ENCODE measurements around the gene GDAP2. TPM values are rescaled to one million over a fixed set of nuclear protein-coding genes. Genes with fewer than 3 reads are reported as not detected.

Gene GDAP2
- total and polyA plus RNA-seq, 4 donors = 3.0 to 16.8 (median 9.1) TPM

DNA sequence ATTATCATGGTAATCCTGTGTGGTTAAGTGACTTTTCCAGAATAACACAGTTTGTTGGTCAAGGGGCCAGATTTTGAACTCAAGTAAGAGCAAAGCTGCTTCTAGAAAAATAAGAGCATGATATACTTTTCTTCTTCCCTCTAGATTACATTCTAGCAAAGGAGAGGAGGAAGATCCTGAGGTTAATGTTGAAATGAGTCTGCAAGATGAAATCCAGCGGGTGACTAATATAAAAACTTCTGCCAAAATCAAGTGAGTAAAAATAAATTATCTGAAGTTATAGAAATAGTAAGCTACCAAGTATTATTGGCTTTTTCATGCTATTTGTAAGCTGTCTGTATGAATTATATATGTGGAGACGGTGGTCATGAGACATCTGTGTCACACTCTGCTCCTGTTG lies 12.9 kb upstream of the GDAP2 start:
- WGBS = over 99% methylated on average over 2 of the region's 2 CpGs

More for the DNA sequence above, 12.9 kb upstream of the GDAP2 start:
- H3K27ac ChIP-seq (ENCODE audit: low read depth in 1 of 2, low read length in 2 of 2) = no peak overlapping the region
- no peaks in the 10 kb centered on the region for H3K27me3 ChIP-seq (ENCODE audit: control insufficient read depth in 4 of 4, insufficient read depth in 4 of 4, low read length in 3 of 4)
- no peaks in the 10 kb centered on the region for H3K4me1 ChIP-seq (ENCODE audit: control insufficient read depth in 4 of 4, insufficient read depth in 4 of 4, low read length in 3 of 4)
- H3K4me3 ChIP-seq (ENCODE audit: low read depth in 1 of 3, low read length in 3 of 3) = no peak overlapping the region
- H3K36me3 ChIP-seq (ENCODE audit: control insufficient read depth in 4 of 4, insufficient read depth in 3 of 4, low read depth in 1 of 4, low read length in 3 of 4) = peaks cover 21 to 91% (median 75%) of the 10 kb centered on the region in 4 donors
- DNase-seq (ENCODE audit: low spot score) = no peak
- H3K9me3 ChIP-seq (ENCODE audit: control insufficient read depth in 4 of 4, low read length in 3 of 4) = no peaks in the 10 kb centered on the region
- no peak overlapping the region for H3K9ac ChIP-seq (ENCODE audit: low read depth in 1 of 2, low read length in 2 of 2)
- TF ChIP-seq CTCF (IDR thresholded peaks at IDR 0.05; ENCODE audit: low read depth, low read length, missing input control) (no peak), YY1 (IDR thresholded peaks at IDR 0.05) (no peak), REST (IDR thresholded peaks at IDR 0.05) (no peak), FOXA2 (IDR thresholded peaks at IDR 0.05) (no peak), EGR1 (IDR thresholded peaks at IDR 0.05; ENCODE audit: low read depth in 2 of 2) (no peak), JUND (IDR thresholded peaks at IDR 0.05) (no peak), NR2F2 (IDR thresholded peaks at IDR 0.05) (no peak), SP1 (IDR thresholded peaks at IDR 0.05) (no peak), RAD21 (IDR thresholded peaks at IDR 0.05) (no peak), HNF4G (IDR thresholded peaks at IDR 0.05) (no peak), FOXA1 (IDR thresholded peaks at IDR 0.05) (no peak), MAX (IDR thresholded peaks at IDR 0.05) (no peak), RXRA (IDR thresholded peaks at IDR 0.05) (no peak), TAF1 (conservative IDR thresholded peaks at IDR 0.05) (no peak), GABPA (IDR thresholded peaks at IDR 0.05 in 1 of 2, conservative IDR thresholded peaks at IDR 0.05 in 1 of 2) (no peak), HNF4A (conservative IDR thresholded peaks at IDR 0.05) (no peak)
- TF ChIP-seq, protein P1, sequence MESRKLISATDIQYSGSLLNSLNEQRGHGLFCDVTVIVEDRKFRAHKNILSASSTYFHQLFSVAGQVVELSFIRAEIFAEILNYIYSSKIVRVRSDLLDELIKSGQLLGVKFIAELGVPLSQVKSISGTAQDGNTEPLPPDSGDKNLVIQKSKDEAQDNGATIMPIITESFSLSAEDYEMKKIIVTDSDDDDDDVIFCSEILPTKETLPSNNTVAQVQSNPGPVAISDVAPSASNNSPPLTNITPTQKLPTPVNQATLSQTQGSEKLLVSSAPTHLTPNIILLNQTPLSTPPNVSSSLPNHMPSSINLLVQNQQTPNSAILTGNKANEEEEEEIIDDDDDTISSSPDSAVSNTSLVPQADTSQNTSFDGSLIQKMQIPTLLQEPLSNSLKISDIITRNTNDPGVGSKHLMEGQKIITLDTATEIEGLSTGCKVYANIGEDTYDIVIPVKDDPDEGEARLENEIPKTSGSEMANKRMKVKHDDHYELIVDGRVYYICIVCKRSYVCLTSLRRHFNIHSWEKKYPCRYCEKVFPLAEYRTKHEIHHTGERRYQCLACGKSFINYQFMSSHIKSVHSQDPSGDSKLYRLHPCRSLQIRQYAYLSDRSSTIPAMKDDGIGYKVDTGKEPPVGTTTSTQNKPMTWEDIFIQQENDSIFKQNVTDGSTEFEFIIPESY (IDR thresholded peaks at IDR 0.05) = no peak
